Fibroblast of lung (primary cell): ENCODE data around the gene KCNN3. TPM values are rescaled to one million over a fixed set of nuclear protein-coding genes. Genes with fewer than 3 reads are reported as not detected.

ENCODE experiments used
- DNase-seq, 2 donors: peaks; one replicate each; pipeline versions ENCODE4 v3.0.0 to v3.0.0-alpha.2; 2010; ENCODE audit warnings: low read depth in 2 of 2
- H2AFZ ChIP-seq: 2 replicates; pipeline ENCODE4 v1.5.1; 2012; ENCODE audit warnings: low read length, control low read depth, inconsistent platforms
- H3K27ac ChIP-seq: 2 replicates; pipeline ENCODE4 v1.5.1; 2011; ENCODE audit warnings: low read length, control low read depth; ENCODE audit not compliant: insufficient read depth
- H3K27me3 ChIP-seq: 2 replicates; pipeline ENCODE4 v1.5.1; 2011; ENCODE audit warnings: mild to moderate bottlenecking, low read length; ENCODE audit not compliant: control insufficient read depth, insufficient read depth
- H3K36me3 ChIP-seq: 2 replicates; pipeline ENCODE4 v1.5.1; 2011; ENCODE audit warnings: low read length; ENCODE audit not compliant: control insufficient read depth, insufficient read depth
- H3K4me1 ChIP-seq: 2 replicates; pipeline ENCODE4 v1.5.1; 2011; ENCODE audit warnings: low read length; ENCODE audit not compliant: control insufficient read depth, insufficient read depth; ENCODE audit errors: extremely low read depth
- H3K4me2 ChIP-seq: 2 replicates; pipeline ENCODE4 v1.5.1; 2011; ENCODE audit warnings: low read length, control low read depth; ENCODE audit not compliant: insufficient read depth; ENCODE audit errors: extremely low read depth
- H3K4me3 ChIP-seq, 4 experiments: fragments of 200-600 bp in 1 of 4; sonication (generic) in 1 of 4; replicated peaks in 1 of 4; 2 replicates each; pipeline ENCODE4 v1.5.1; 2011 to 2016; ENCODE audit warnings: low read length in 4 of 4, low read depth in 3 of 4, mild to moderate bottlenecking in 3 of 4, control low read depth in 2 of 4, inconsistent platforms in 1 of 4, mixed read lengths in 1 of 4; ENCODE audit not compliant: insufficient read depth in 1 of 4; ENCODE audit errors: control extremely low read depth in 1 of 4
- H3K79me2 ChIP-seq: 2 replicates; pipeline ENCODE4 v1.5.1; 2012; ENCODE audit warnings: mild to moderate bottlenecking, low read length, inconsistent platforms; ENCODE audit not compliant: control insufficient read depth, insufficient read depth
- H3K9ac ChIP-seq: 2 replicates; pipeline ENCODE4 v1.5.1; 2011; ENCODE audit warnings: mild to moderate bottlenecking, low read length, control low read depth; ENCODE audit not compliant: insufficient read depth
- H3K9me3 ChIP-seq: 2 replicates; pipeline ENCODE4 v1.5.1; 2012; ENCODE audit warnings: low read depth, low read length; ENCODE audit not compliant: control insufficient read depth, insufficient read depth
- H4K20me1 ChIP-seq: 2 replicates; pipeline ENCODE4 v1.5.1; 2011; ENCODE audit warnings: low read length; ENCODE audit not compliant: control insufficient read depth, insufficient read depth; ENCODE audit errors: extremely low read depth
- EZH2 ChIP-seq: IDR thresholded peaks from 2 replicates; pipeline ENCODE4 v1.5.1; 2012; ENCODE audit warnings: low read length, control low read depth, mild to moderate bottlenecking; ENCODE audit errors: missing control alignments
- polyA plus RNA-seq, 2 donors: library from polyadenylated mRNA; depleted of rRNA in 1 of 2; stranded (reverse) in 1 of 2; unstranded in 1 of 2; fragments of >200 nt; gene quantifications; 2 replicates each; pipeline ENCODE4 v1.2.1, GENCODE V29; 2011 to 2012; ENCODE audit warnings: missing spikeins in 1 of 2
- total RNA-seq: library from RNA; depleted of rRNA; stranded (reverse); fragments of >200 nt; gene quantifications from 2 replicates; pipeline ENCODE4 v1.2.1, GENCODE V29; 2014
- TF ChIP-seq, protein P1 (sequence below), 2 donors: IDR thresholded peaks in 1 of 2; conservative IDR thresholded peaks in 1 of 2; 1 replicate in 1 of 2; 2 replicates in 1 of 2; pipeline ENCODE4 v1.5.1; 2011 to 2012; ENCODE audit warnings: low read length in 2 of 2, control low read depth in 1 of 2, inconsistent platforms in 1 of 2, low read depth in 1 of 2, mild to moderate bottlenecking in 1 of 2

The KCNN3 gene
- total and polyA plus RNA-seq, 2 donors (not counting 1 experiment from before 2014, with no cell fraction given): not detected

DNA sequence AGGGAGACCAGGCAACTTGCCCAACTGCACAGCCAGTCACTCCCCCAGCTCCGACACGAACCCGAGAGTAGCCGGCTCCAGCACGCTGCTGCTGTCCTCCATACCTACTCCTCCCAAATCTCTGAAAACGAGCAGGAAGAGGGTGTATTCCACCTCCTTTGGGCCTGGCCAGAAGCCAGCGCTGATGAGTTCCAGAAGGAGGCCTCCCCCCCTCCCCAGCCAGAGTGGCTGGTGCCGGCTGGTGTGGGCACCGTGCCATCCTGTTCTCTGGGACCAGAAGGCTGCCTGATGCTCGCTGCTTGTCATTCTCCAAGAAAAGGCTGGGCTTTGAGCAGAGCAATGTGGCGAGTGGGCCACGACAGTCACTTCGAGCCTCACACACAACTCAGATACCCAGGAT is 22.2 kb downstream of the KCNN3 start:
- Histone ChIP-seq H3K27me3 (peaks cover 21% of the 10 kb centered on the region), H3K4me3 (no peak overlapping the region), H3K4me1 (no peaks in the 10 kb centered on the region), H2AFZ (no peak overlapping the region), H4K20me1 (no peaks in the 10 kb centered on the region), H3K79me2 (no peaks in the 10 kb centered on the region), H3K4me2 (no peak overlapping the region), H3K36me3 (no peaks in the 10 kb centered on the region), H3K9me3 (no peaks in the 10 kb centered on the region), H3K27ac (no peak overlapping the region), H3K9ac (no peak overlapping the region)
- DNase-seq: no peak
- no peak for TF ChIP-seq EZH2
- TF ChIP-seq, protein P1, sequence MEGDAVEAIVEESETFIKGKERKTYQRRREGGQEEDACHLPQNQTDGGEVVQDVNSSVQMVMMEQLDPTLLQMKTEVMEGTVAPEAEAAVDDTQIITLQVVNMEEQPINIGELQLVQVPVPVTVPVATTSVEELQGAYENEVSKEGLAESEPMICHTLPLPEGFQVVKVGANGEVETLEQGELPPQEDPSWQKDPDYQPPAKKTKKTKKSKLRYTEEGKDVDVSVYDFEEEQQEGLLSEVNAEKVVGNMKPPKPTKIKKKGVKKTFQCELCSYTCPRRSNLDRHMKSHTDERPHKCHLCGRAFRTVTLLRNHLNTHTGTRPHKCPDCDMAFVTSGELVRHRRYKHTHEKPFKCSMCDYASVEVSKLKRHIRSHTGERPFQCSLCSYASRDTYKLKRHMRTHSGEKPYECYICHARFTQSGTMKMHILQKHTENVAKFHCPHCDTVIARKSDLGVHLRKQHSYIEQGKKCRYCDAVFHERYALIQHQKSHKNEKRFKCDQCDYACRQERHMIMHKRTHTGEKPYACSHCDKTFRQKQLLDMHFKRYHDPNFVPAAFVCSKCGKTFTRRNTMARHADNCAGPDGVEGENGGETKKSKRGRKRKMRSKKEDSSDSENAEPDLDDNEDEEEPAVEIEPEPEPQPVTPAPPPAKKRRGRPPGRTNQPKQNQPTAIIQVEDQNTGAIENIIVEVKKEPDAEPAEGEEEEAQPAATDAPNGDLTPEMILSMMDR (conservative IDR thresholded peaks at IDR 0.05 in 1 of 2, IDR thresholded peaks at IDR 0.05 in 1 of 2; ENCODE audit: low read depth in 1 of 2, low read length in 2 of 2): no peak

DNA sequence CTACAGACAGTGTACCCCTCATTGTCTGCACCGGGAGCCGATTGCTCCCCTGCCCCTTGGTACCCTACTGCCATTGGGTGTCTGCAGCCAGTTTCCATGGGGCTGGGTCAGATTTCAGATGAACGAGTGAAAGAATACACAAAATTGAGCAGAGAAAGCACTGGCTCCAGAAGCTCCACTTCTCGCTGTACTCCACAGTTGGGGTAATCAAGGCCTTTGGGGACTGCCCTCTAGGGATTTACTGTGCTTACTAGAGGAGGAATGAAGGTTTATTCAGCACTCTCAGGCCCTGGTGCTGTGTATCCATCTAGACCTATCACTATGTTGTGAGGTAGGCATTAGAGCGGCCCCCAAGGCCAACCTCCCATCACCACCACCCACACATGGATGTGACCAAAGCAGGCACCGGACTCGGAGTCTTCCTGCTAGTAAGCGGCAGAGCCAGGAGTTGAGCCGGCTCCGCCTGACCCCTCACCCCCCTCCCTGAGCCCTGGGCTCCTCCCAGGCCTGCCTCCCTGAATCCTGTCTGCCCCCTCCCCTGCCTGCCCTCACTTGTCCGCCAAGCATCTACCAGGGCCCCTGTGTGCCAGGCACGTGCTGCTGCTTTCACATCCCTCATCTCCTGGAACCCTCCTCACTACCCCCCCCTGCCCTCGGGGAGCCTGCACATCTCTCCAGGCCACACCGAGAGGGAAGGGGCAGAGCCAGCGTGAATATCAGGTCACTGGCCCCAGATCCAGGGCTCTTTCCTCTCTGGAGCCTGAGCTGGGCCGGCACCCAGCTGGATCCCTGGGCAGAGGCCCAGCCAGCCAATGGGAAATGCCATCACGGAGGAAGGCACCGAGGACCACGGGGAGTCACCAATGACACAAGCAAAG is 23.3 kb downstream of the KCNN3 start:
- no peak for TF ChIP-seq EZH2
- TF ChIP-seq, protein P1 (conservative IDR thresholded peaks at IDR 0.05 in 1 of 2, IDR thresholded peaks at IDR 0.05 in 1 of 2; ENCODE audit: low read depth in 1 of 2, low read length in 2 of 2): no peak
- Histone ChIP-seq H3K27ac (no peak overlapping the region), H3K9me3 (no peaks in the 10 kb centered on the region), H3K4me1 (no peaks in the 10 kb centered on the region), H3K36me3 (no peaks in the 10 kb centered on the region), H3K27me3 (peaks cover 24% of the 10 kb centered on the region), H2AFZ (no peak overlapping the region), H3K79me2 (no peaks in the 10 kb centered on the region), H3K4me3 (no peak overlapping the region), H3K4me2 (no peak overlapping the region), H4K20me1 (no peaks in the 10 kb centered on the region), H3K9ac (no peak overlapping the region)
- DNase-seq: no peak

DNA sequence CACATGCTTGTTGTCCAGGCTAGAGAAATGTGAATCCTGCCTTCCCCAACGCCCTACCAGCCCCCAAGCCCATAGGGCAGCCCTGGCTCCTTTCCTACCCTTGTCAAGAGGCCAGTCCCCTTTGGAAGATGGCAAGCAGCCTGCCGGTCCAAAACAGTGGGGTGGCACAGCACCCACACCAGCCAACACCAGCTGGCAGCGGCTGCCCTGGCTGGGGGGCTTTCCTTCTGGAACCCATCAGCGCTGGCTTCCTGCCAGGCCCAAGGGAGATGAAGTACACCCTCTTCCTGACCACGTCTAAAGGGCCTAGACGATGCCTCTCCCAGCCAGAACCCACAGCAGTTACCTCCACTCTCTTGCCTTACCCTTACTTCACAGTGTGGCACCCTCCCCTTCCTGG is 24.2 kb downstream of the KCNN3 start:
- Histone ChIP-seq H3K4me3 (no peak overlapping the region), H3K9me3 (no peaks in the 10 kb centered on the region), H3K27ac (no peak overlapping the region), H4K20me1 (no peaks in the 10 kb centered on the region), H3K4me2 (no peak overlapping the region), H3K79me2 (no peaks in the 10 kb centered on the region), H2AFZ (no peak overlapping the region), H3K4me1 (no peaks in the 10 kb centered on the region), H3K27me3 (peaks cover 24% of the 10 kb centered on the region), H3K36me3 (no peaks in the 10 kb centered on the region), H3K9ac (no peak overlapping the region)
- TF ChIP-seq, protein P1 (conservative IDR thresholded peaks at IDR 0.05 in 1 of 2, IDR thresholded peaks at IDR 0.05 in 1 of 2; ENCODE audit: low read depth in 1 of 2, low read length in 2 of 2): no peak
- TF ChIP-seq EZH2: no peak
- DNase-seq: no peak
